ENCODE measurements around the gene GPR137B. TPM values are rescaled to one million over a fixed set of nuclear protein-coding genes. Genes with fewer than 3 reads are reported as not detected.

The GPR137B gene
- total and polyA plus RNA-seq, 2 experiments from 2014 or later = 4.5 to 11.1 TPM

GRCh38 chr1:236117710-236118109 lies 24.6 kb upstream of the GPR137B start:
- Mint-ChIP-seq H3K9me3 (no peaks in the 10 kb centered on the region), H3K27ac (no peak overlapping the region), H3K36me3 (ENCODE audit: low read depth) (no peaks in the 10 kb centered on the region), H3K27me3 (ENCODE audit: insufficient read depth, low read depth, poor library complexity) (peaks cover 2% of the 10 kb centered on the region), H3K4me1 (peaks cover 4% of the 10 kb centered on the region), H3K4me3 (no peak overlapping the region)
- Histone ChIP-seq H3K36me3 (ENCODE audit: insufficient read depth) (no peaks in the 10 kb centered on the region), H4K20me1 (replicated peaks; ENCODE audit: insufficient read depth) (no peaks in the 10 kb centered on the region), H3K4me3 (no peak overlapping the region), H2AFZ (peak overlapping the region; percentile 63), H3K4me2 (no peak overlapping the region), H3K27ac (ENCODE audit: low read depth) (no peak overlapping the region), H3K79me2 (replicated peaks; ENCODE audit: insufficient read depth) (no peaks in the 10 kb centered on the region), H3K9me2 (ENCODE audit: insufficient read depth) (no peaks in the 10 kb centered on the region), H3K27me3 (ENCODE audit: insufficient read depth) (no peaks in the 10 kb centered on the region), H3K4me1 (ENCODE audit: insufficient read depth) (no peaks in the 10 kb centered on the region), H3F3A (replicated peaks; ENCODE audit: low read depth) (no peaks in the 10 kb centered on the region)
- TF ChIP-seq ZNF114 (CRISPR knock-in tag; IDR thresholded peaks at IDR 0.05) = no peak
- TF ChIP-seq STAT1 (IDR thresholded peaks at IDR 0.05; ENCODE audit: unreplicated experiment) = no peak
- TF ChIP-seq POLR2AphosphoS5 (IDR thresholded peaks at IDR 0.05; ENCODE audit: low read depth) = no peak
- TF ChIP-seq ZNF331 (CRISPR knock-in tag; IDR thresholded peaks at IDR 0.05; ENCODE audit: low read depth) = no peak
- TF ChIP-seq JUNB (IDR thresholded peaks at IDR 0.05; ENCODE audit: unreplicated experiment) = no peak
- no peak for TF ChIP-seq CREB1 (CRISPR knock-in tag; IDR thresholded peaks at IDR 0.05; ENCODE audit: low read depth)
- TF ChIP-seq REST (IDR thresholded peaks at IDR 0.05; ENCODE audit: unreplicated experiment) = no peak
- TF ChIP-seq ETS1 (IDR thresholded peaks at IDR 0.05) = no peak
- TF ChIP-seq EZH2 (IDR thresholded peaks at IDR 0.05; ENCODE audit: low read depth, unreplicated experiment) = no peak
- no peak for TF ChIP-seq ZNF462 (CRISPR knock-in tag; IDR thresholded peaks at IDR 0.05)
- no peak for TF ChIP-seq NANOG (IDR thresholded peaks at IDR 0.05; ENCODE audit: borderline replicate concordance)
- TF ChIP-seq EZH2phosphoT487 (IDR thresholded peaks at IDR 0.05; ENCODE audit: unreplicated experiment) = no peak
- TF ChIP-seq CTCF (conservative IDR thresholded peaks at IDR 0.05; ENCODE audit: low read depth in 2 of 2) = no peak
- no peak for DNase-seq (ENCODE audit: low spot score)
- peak; percentile 37; the same call in 1 of the 3 replicates for ATAC-seq
